OCI-LY3 (cell line): Measurements from ENCODE around the gene DYNLT1.

ENCODE experiments used
- H2AFZ ChIP-seq: fragments of 200-600, 300-600 bp; shearing (Covaris generic); 2 replicates; pipeline ENCODE4 v1.6.0; 2014; ENCODE audit warnings: antibody characterized with exemption, low read depth, low read length
- H3K27ac ChIP-seq: fragments of 200-600, 300-600 bp; sonication (generic); 2 replicates; pipeline ENCODE4 v1.5.1; 2014; ENCODE audit warnings: mild to moderate bottlenecking, low read length, moderate library complexity, mixed read lengths
- H3K27me3 ChIP-seq: fragments of 200-600, 300-600 bp; sonication (generic); 2 replicates; pipeline ENCODE4 v1.6.1; 2014; ENCODE audit warnings: low read depth, low read length, mixed read lengths
- H3K36me3 ChIP-seq: fragments of 200-600, 300-600 bp; sonication (generic); replicated peaks from 2 replicates; pipeline ENCODE3; 2014; ENCODE audit warnings: low read depth, low read length, mixed read lengths
- H3K4me1 ChIP-seq: fragments of 300-600, 200-600 bp; sonication (generic); 2 replicates; pipeline ENCODE4 v1.6.1; 2014; ENCODE audit warnings: low read length, mixed read lengths
- H3K4me2 ChIP-seq: fragments of 200-600, 300-600 bp; sonication (generic); 2 replicates; pipeline ENCODE4 v1.6.1; 2014; ENCODE audit warnings: low read length, mixed read lengths
- H3K4me3 ChIP-seq: fragments of 300-600, 200-600 bp; sonication (generic); 2 replicates; pipeline ENCODE4 v1.5.1; 2014; ENCODE audit warnings: antibody characterized with exemption, mild to moderate bottlenecking, low read length, moderate library complexity
- H3K79me2 ChIP-seq: fragments of 300-600, 200-600 bp; shearing (Covaris generic); 2 replicates; pipeline ENCODE4 v1.6.1; 2014; ENCODE audit warnings: mild to moderate bottlenecking, low read length, mixed read lengths
- H3K9ac ChIP-seq: fragments of 300-600, 200-600 bp; shearing (Covaris generic); 2 replicates; pipeline ENCODE4 v1.6.0; 2014; ENCODE audit warnings: mild to moderate bottlenecking, low read length, moderate library complexity
- H3K9me3 ChIP-seq: fragments of 200-600, 300-600 bp; shearing (Covaris generic); 2 replicates; pipeline ENCODE4 v1.6.1; 2014; ENCODE audit warnings: low read length, mixed read lengths; ENCODE audit not compliant: insufficient read depth
- H4K20me1 ChIP-seq: fragments of 200-600, 300-600 bp; sonication (generic); 2 replicates; pipeline ENCODE4 v1.6.1; 2016; ENCODE audit warnings: low read length, mixed read lengths; ENCODE audit not compliant: insufficient read depth
- CTCF ChIP-seq: fragments of 200-600, 300-600 bp; sonication (generic); IDR thresholded peaks from 2 replicates; pipeline ENCODE4 v1.5.1; 2014; ENCODE audit warnings: antibody characterized with exemption, low read length, low read depth
- EZH2phosphoT487 ChIP-seq: fragments of 200-600 bp; shearing (Covaris generic); IDR thresholded peaks from 2 replicates; pipeline ENCODE4 v1.6.1; 2018; ENCODE audit warnings: antibody characterized with exemption, mixed run types, low read depth

Gene DYNLT1

DNA sequence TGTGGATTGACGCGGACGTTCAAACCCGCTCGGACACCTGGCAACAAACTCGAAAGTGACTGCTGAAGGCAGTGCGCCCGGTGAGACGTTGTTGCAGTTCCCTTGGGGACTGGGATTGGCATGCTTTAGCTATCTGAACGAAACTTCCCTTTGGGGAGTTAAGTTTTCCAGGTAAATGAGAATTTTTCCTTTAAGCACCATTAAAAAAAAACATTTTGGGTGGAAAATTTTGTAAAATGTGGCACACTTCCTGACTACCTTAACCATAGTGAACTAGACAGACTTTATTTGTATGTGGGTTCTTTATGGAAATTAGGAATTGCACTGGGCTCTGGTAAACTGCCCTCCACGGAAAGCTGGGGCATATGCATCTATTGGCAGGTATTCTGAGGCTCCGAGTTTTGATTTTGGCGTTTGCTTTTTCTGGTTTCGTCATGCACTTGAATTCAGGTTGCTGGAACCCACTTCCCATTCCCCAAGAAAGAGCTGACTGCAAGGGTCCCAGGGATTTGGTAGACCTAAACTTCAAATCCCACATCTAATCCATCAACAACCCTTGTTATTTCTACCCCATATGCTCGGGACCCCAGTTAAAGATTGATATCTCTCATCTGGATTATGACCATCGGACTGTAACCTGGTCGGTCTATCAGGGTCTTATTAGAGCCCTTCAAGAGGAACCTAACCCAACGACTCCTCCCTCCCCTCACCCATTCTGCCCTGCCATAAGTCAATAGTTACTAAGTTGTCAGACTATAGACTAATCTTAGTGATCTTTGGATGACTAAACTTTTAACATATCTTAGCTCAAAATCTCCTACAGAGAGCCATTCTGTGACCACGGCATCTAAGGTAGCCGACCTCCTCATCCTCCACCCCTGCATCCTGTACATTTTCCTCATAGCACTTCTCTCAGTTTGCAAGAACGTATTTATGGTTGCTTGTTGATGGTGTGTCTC, 800 bp upstream of the DYNLT1 start:
- TF ChIP-seq EZH2phosphoT487 (no peak), CTCF (no peak)
- H3K9me3 ChIP-seq = no peaks in the 10 kb centered on the region
- peaks cover 36% of the 10 kb centered on the region for H3K4me1 ChIP-seq
- peak overlapping the region; percentile 88 for H3K9ac ChIP-seq
- H2AFZ ChIP-seq = peak overlapping the region; percentile 88
- H3K27ac ChIP-seq = no peak overlapping the region
- H3K4me2 ChIP-seq = peak overlapping the region; percentile 96
- peaks cover 10% of the 10 kb centered on the region for H3K36me3 ChIP-seq
- no peaks in the 10 kb centered on the region for H3K27me3 ChIP-seq
- peaks cover 31% of the 10 kb centered on the region for H3K79me2 ChIP-seq
- peak overlapping the region; percentile 98 for H3K4me3 ChIP-seq
- H4K20me1 ChIP-seq = no peaks in the 10 kb centered on the region

- Histone ChIP-seq H4K20me1 (no peaks in the 10 kb centered on the region), H3K9ac (peak overlapping the region; percentile 88), H3K27me3 (no peaks in the 10 kb centered on the region), H3K27ac (peak overlapping the region; percentile 38), H3K36me3 (peaks cover 10% of the 10 kb centered on the region), H3K9me3 (no peaks in the 10 kb centered on the region), H2AFZ (no peak overlapping the region), H3K4me2 (peak overlapping the region; percentile 96), H3K4me3 (peak overlapping the region; percentile 98), H3K79me2 (peaks cover 35% of the 10 kb centered on the region), H3K4me1 (peaks cover 27% of the 10 kb centered on the region)
- TF ChIP-seq CTCF = no peak
- TF ChIP-seq EZH2phosphoT487 = no peak
Measured at GRCh38 chr6:158643836-158644230, 710 bp downstream of the DYNLT1 start.

DNA sequence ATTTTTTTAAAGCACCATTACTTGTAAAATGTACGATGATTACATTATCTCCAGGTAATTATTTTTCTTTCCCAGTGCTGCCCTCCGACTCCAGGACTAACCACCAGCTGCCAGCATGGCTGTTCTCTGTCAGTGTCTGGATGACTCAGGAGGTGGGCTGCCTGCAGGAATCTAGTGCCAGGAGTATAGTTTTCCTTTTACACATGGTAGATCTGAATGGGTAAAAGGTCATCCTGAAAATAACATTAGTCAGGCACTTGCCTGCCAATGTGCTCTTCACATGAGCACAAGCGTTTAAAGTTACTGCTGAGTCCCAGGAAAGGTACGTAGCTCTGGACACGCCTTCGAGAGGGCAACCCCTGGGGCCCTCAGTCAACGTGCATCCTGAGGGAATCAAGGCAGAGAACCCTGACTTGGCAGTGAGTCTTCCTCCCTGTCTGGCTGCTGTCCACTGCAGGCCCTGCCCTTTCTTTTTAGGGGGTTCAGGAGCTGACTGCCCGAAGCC, 2.4 kb downstream of the DYNLT1 start:
- Histone ChIP-seq H3K27me3 (no peaks in the 10 kb centered on the region), H3K79me2 (peaks cover 35% of the 10 kb centered on the region), H3K27ac (no peak overlapping the region), H3K9ac (no peak overlapping the region), H3K4me3 (no peak overlapping the region), H2AFZ (no peak overlapping the region), H4K20me1 (no peaks in the 10 kb centered on the region), H3K36me3 (peaks cover 10% of the 10 kb centered on the region), H3K9me3 (no peaks in the 10 kb centered on the region), H3K4me1 (peaks cover 16% of the 10 kb centered on the region), H3K4me2 (no peak overlapping the region)
- TF ChIP-seq CTCF (no peak), EZH2phosphoT487 (no peak)

- Histone ChIP-seq H3K4me3 (no peak overlapping the region), H3K4me2 (no peak overlapping the region), H3K79me2 (peaks cover 35% of the 10 kb centered on the region), H3K9me3 (no peaks in the 10 kb centered on the region), H3K36me3 (peaks cover 15% of the 10 kb centered on the region), H3K9ac (no peak overlapping the region), H3K27ac (no peak overlapping the region), H2AFZ (no peak overlapping the region), H4K20me1 (no peaks in the 10 kb centered on the region), H3K4me1 (peaks cover 12% of the 10 kb centered on the region), H3K27me3 (no peaks in the 10 kb centered on the region)
- TF ChIP-seq CTCF (no peak), EZH2phosphoT487 (no peak)
Measured at GRCh38 chr6:158640519-158640918, 4.0 kb downstream of the DYNLT1 start.
